ENCODE results near the gene GLYATL1B.
"Not testable (repeated sequence)": the region's sequence is repeated elsewhere in the genome, so short reads cannot be mapped to it uniquely, and the experiment has no call there.

GRCh38 chr11:59063996-59064727, 21.9 kb upstream of the GLYATL1B start:
- not testable (repeated sequence) for TF ChIP-seq POLR2A (IDR thresholded peaks at IDR 0.05; ENCODE audit: low read depth, low read length); TAF1 (IDR thresholded peaks at IDR 0.05; ENCODE audit: low read depth, low read length); POLR2AphosphoS5 (IDR thresholded peaks at IDR 0.05; ENCODE audit: low read depth, low read length); SPI1 (IDR thresholded peaks at IDR 0.05; ENCODE audit: low read depth, low read length); PAX5 (IDR thresholded peaks at IDR 0.05; ENCODE audit: insufficient read depth, low read length, severe bottlenecking); POU2F2 (IDR thresholded peaks at IDR 0.05; ENCODE audit: low read depth, low read length)
